Activated T-cell treated with anti-CD3 and anti-CD28 coated beads for 24 hours (primary cell): Measurements from ENCODE around the gene LCP2.

Experiments
- DNase-seq: peaks from one replicate; pipeline ENCODE4 v3.0.0-alpha.2; 2020; ENCODE audit warnings: low read depth

Gene LCP2

DNA sequence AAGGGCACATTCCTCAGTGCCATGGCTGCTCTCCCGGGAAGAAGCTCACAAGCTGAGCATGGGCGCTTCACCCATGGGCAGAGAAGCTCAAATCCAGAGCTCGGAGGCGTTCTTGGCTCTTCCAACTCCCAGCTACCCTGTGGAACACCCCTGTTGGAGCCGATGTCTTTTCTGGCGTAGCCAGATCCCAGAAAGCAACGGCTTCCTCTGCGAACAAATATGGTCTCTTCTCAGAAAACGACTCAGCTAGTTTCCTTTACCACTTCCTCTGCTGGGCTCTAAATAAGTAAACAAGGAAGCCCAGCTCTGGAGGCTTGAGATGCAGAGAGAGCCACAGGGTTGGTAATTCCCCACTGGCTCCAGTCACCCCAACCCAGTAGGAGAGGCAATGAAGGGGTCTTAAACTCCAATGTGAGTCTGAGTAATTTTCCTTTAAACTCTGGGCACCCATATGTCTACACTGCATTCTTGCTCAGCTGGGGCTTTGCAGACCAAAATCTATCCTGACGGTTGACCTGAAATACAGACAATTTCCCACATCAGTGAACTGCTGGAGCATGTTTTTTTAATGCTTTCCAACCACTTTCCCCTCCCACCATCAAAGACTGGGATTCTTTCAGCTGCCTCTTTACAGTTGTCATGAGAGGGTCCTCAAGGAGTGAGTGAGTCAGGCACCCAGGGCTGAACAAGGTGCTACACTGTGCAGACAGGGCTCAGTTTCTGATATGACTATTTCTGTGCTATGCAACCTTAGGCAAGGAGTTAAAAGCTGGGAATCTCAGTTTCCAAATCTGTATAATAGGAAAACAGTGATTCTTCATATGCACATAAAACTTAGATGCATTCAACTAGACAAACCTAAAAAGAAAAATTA, at the start of gene LCP2:
Gene LCP2 (minus strand): TSS at position 189 of the 874 bp plus-strand sequence. CDS start 166 bp downstream, at position 23.
- DNase-seq, result peak; percentile 39

DNA sequence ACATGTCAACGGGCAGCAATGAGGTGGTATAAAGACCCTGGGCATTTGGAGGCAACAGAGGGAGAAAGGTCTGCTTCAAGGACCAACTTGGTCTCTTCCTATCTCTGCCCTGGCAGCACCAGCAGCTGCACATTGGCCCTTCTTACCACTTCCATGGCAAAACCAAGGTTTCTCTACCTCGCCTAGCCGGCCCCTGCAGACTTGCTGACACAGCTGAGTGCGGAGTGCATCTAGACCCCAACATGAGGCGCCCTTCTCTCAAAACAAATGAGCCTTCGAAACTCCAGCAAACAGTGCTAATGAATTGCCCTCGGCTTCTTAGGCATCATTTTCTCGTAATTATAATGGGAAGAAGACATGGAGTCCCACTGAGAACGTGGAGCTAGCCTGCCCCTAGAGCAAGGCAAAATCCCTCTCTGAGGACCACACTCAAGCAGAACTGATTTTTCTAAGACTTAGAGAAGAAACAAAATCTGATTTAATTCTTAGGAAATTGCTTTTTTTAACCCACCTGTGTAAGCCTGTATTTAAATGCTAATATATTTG, 49.5 kb upstream of the LCP2 start:
- no peak for DNase-seq

GRCh38 chr5:170345971-170346370, 48.4 kb upstream of the LCP2 start:
- no peak for DNase-seq

- DNase-seq, result no peak
Measured at GRCh38 chr5:170343177-170343576, 45.6 kb upstream of the LCP2 start.

DNA sequence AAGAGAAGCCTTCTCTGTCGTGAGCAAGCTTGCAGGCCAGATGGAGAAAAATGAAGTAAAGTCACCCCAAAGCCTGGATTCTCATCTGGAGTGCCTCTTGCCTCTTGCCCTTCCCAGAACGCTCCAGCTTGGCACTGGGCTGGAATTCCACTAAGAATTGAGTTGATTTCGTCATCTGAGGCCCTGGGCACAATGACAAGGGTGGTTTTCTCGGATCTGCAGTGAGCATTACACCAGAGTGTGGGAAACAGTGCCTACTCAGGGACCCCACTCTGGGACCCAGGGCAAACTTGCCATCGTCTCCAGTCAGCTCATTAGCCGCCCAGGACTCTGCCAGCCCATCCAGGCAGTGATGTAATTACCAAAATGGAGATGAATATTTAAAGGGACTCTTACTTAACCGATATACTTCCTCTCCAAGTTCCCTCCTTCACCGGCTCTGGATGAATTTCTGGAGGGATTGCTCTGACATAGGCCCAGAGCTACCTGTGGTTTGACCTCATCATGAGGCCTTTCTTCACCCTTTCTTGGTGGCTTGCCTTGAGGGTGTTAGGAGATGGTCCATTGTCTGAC, 44.7 kb upstream of the LCP2 start:
- DNase-seq, result no peak

DNA sequence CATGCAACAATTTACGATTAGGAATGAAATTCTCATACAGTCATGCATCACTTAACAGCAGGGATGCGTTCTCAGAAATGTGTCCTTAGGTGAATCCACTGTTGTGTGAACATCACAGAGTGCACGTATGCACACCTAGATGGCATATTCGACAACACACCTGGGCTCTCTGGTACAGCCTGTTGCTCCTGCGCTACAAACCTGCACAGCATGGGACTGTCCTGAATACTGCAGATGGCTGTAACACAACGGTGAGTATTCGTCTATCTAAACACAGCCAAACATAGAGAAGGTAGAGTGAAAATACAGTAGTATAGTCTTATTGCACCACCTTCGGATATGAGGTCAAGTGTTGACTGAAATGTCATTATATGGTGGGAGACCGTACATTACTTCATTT, 44.0 kb upstream of the LCP2 start:
- no peak for DNase-seq

DNA sequence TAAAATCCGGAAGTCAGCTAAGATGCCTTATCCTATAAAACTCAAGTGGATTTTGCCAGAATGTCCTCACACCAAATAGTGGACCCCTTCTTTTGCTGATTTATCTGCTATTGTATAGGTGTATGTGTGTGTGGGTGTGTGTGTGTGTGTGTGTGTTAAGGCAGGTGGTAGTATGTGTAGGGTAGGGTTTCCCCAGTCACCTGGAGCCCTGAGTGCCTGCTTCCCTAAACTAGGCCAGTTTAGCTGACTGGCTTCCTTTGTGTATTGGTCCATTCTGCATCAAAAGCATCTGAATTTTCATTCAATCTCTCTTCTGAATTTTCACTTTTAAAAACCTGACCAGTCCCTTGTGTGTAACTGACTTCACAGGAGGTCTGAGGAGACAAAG, 42.2 kb upstream of the LCP2 start:
- DNase-seq, result no peak

- DNase-seq, result peak; percentile 52
Measured at GRCh38 chr5:170338933-170339779, 41.6 kb upstream of the LCP2 start.

GRCh38 chr5:170338291-170338690, 40.7 kb upstream of the LCP2 start:
- no peak for DNase-seq

DNA sequence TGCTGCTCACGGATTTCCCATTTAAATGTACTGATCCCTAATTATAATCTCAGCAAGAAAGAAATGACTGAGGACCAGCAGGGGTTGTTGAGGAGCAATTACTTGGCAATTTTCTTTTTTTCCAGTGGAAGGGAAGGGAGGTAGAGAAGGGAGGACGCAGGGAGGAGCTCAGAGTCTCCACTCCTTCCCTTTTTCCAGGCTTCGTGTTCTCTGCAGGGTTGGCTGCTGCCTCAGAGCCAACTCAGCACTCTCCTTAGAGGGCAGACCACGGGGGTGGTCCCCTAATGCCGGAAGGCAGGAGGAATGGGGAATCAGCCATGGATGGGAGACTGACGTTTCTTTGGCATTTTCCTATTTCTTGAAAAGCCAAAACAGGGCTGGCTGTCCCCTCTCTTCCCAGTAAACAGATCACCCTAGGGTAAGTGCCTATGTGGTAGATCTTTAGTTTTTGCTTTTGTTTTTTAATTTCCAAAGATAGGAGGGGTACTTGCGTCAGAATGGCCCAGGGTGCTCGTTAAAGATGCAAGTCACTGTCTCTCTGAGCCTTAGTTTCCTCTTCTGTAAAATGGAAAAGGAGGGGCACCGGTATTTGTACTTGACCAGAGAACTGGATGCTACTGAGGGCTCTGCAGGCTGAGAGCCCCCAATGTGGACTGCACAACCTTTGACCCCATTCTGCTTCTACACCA, 39.6 kb upstream of the LCP2 start:
- no peak for DNase-seq

- DNase-seq, result no peak
Measured at GRCh38 chr5:170336065-170336464, 38.5 kb upstream of the LCP2 start.

- DNase-seq, result no peak
Measured at GRCh38 chr5:170334626-170335025, 37.0 kb upstream of the LCP2 start.

DNA sequence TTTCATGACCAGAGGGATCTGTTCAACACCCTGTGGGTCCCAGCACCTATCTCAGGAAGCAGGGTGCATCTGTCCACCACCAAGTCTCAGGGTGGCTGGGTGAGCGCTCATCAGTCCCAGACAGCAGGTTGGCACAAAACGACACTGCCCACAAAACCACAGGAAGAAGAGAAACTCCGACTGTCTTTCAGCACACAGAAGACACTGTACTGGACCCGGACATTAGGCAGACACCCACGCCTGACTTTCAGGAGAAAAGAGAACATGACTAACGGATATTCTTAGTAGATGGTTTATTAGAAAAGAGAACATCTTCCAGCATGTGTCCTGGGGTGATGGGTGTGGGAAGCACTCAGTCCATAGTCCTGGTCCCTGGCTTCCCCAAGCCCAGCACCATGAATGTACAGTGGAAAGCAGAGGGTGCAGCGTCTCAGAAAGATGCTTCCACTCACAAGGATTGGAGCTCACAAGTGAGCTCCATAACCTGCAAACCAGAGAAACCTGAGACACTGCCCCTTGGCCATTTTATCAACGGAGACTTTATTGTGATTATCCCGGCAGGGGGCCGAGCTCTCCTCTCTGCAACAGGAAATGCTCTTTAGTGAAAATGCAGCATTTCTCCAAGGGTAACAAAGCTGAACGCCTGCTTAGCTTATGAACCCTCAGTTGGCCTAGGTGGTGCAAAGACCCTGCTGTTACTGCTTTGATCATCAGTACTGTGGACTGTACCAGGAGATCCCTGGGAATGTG, 35.8 kb upstream of the LCP2 start:
- peak; percentile 48 for DNase-seq

DNA sequence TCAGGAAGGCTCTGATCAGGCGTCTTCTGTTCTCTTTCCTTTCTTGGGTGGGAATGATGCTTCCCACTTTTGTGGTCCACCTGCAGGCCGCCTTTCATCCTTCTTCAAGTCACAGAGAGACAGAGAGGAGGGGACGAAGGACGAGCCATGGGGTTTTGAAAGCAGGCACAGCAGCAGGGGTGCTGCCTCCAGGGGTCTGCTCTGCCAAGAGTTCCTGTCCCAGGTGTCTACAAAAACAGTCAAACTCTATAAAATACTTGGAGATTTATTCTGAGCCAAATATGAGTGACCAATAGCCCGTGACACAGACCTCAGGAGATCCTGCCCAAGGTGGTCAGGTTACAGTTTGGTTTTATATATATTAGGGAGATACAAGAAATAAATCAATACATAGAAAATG, 34.5 kb upstream of the LCP2 start:
- no peak for DNase-seq

- no peak for DNase-seq
Measured at GRCh38 chr5:170330568-170331054, 33.0 kb upstream of the LCP2 start.

DNA sequence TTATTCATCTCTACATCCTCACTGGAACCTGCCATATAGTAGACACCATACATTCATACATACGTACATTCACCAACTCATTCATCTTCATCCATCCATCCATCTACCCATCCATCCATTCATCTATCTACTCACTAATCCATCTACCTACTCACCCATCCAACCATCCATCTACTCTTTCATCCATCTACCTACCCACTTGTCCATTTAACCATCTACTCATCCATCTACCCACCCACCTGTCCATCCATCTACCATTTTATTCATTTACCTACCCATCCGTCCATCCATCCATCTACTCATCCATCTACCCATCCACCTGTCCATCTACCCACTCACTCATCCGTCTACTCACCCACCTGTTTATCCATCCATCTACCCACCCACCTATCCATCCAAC, 31.9 kb upstream of the LCP2 start:
- no peak for DNase-seq

- DNase-seq, result no peak
Measured at GRCh38 chr5:170327829-170328228, 30.3 kb upstream of the LCP2 start.

- DNase-seq, result no peak
Measured at GRCh38 chr5:170327168-170327567, 29.6 kb upstream of the LCP2 start.

GRCh38 chr5:170319301-170319700, 21.7 kb upstream of the LCP2 start:
- no peak for DNase-seq

GRCh38 chr5:170317499-170317898, 19.9 kb upstream of the LCP2 start:
- DNase-seq, result no peak

GRCh38 chr5:170316937-170317336, 19.4 kb upstream of the LCP2 start:
- DNase-seq, result no peak
